Retinal pigment epithelial cell (primary cell): ENCODE data around the gene TBATA.

Source experiments
- DNase-seq: peaks from one replicate; pipeline ENCODE4 v3.0.0-alpha.2; 2010; ENCODE audit warnings: low read depth
- H3K4me3 ChIP-seq: 2 replicates; pipeline ENCODE4 v1.5.1; 2011; ENCODE audit warnings: mild to moderate bottlenecking, low read length, control low read depth, moderate library complexity
- TF ChIP-seq, protein P1 (sequence below): conservative IDR thresholded peaks from 2 replicates; pipeline ENCODE4 v1.5.1; 2011; ENCODE audit warnings: low read depth, low read length, control low read depth, inconsistent platforms

TBATA gene

GRCh38 chr10:70785190-70785589 lies at the start of gene TBATA:
Gene TBATA, minus strand, starts transcription at chr10:70785377. Its CDS starts 1,998 bp downstream, at chr10:70783379.
- H3K4me3 ChIP-seq: no peak within 1 kb of the TSS
- TF ChIP-seq, protein P1, sequence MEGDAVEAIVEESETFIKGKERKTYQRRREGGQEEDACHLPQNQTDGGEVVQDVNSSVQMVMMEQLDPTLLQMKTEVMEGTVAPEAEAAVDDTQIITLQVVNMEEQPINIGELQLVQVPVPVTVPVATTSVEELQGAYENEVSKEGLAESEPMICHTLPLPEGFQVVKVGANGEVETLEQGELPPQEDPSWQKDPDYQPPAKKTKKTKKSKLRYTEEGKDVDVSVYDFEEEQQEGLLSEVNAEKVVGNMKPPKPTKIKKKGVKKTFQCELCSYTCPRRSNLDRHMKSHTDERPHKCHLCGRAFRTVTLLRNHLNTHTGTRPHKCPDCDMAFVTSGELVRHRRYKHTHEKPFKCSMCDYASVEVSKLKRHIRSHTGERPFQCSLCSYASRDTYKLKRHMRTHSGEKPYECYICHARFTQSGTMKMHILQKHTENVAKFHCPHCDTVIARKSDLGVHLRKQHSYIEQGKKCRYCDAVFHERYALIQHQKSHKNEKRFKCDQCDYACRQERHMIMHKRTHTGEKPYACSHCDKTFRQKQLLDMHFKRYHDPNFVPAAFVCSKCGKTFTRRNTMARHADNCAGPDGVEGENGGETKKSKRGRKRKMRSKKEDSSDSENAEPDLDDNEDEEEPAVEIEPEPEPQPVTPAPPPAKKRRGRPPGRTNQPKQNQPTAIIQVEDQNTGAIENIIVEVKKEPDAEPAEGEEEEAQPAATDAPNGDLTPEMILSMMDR: no peak
- no peak for DNase-seq

- TF ChIP-seq, protein P1: no peak
- no peak for DNase-seq
- H3K4me3 ChIP-seq: no peak overlapping the region
These were observed 49.4 kb upstream of the TBATA start for GRCh38 chr10:70834441-70835151.

DNA sequence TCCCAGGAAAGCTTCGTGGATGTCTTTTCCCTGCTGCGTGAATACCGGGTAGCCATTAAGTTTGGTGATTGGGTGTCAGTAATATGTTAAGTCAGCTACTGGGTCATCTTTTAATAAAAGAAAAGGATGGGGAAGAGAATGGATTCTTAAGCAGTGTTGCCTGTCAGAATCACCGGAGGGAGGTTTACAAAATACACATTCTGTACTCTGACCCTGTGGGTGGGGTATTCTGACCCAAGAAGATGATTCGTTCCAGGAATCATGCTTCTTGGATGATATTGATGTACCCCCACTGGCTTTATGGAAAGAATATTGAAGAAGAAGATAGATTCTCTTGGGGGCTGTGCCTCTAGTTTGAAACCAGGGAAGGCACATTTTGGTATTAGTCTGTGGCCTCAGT lies 48.8 kb upstream of the TBATA start:
- H3K4me3 ChIP-seq: no peak overlapping the region
- TF ChIP-seq, protein P1: no peak
- no peak for DNase-seq

DNA sequence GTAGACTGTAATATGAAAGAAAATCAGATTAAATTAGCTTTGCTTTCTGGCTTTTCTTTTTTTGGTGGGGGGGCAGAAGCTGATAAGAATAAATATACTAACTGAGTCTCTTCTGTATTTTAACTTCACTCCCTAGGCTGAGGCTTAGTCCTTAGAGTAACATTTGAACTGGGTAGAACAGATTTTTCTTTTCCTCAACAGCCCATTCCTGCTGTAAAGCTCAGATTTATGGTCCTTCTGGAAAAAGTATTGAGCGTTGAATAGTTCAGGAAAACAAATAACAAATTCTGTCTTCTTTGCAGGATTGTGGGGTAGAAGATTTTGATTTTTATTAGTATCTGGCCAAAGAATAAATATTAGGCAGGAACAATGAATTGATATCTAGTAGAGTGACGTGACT lies 48.4 kb upstream of the TBATA start:
- TF ChIP-seq, protein P1: no peak
- no peak overlapping the region for H3K4me3 ChIP-seq
- no peak for DNase-seq

DNA sequence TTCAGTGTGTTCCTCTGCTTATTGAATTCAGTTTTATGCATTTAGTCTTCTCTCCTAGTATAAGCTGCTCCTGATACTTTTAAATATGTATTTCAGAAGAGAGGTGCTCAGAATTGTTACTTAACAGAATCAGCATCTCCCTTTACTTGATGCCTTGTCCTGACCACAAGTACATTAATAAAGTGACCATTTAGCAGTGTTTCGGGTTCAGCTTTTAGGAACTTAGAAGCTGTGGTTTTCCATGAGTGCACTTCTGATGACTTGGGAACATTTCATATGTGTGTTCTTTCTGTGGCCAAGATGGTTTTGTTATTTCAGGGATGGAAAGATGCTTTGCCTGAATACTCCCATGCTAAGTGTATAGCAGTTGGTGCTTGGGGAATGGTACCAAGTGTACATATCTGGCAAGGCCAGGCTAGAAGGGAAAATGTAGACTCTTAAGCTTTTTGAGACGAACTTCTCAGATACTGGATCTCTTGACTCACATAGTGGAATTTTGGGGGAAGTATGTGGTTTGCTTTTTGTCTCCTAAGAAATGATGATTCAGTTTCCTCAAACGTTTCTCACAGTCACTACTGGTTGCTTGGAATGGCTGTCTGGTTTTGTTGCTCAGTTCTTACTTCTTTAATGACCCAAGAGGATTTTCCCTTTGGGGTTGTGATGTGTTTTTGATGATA lies 47.8 kb upstream of the TBATA start:
- TF ChIP-seq, protein P1: no peak
- no peak for DNase-seq
- H3K4me3 ChIP-seq: no peak overlapping the region

GRCh38 chr10:70832221-70832620 lies 47.0 kb upstream of the TBATA start:
- DNase-seq: no peak
- H3K4me3 ChIP-seq: no peak overlapping the region
- TF ChIP-seq, protein P1: no peak

- DNase-seq: no peak
- TF ChIP-seq, protein P1: no peak
- no peak overlapping the region for H3K4me3 ChIP-seq
These were observed 45.0 kb upstream of the TBATA start for GRCh38 chr10:70830164-70830563.
